Esophagus (tissue), 2 donors: ENCODE results near the gene NTSR1. TPM values are rescaled to one million over a fixed set of nuclear protein-coding genes. Genes with fewer than 3 reads are reported as not detected.

Experiments
- H3K27ac ChIP-seq, 2 donors: one replicate each; pipeline ENCODE4 v1.5.1; 2013; ENCODE audit warnings: low read depth in 2 of 2, mild to moderate bottlenecking in 2 of 2, inconsistent platforms in 1 of 2, low read length in 1 of 2, moderate library complexity in 1 of 2
- H3K27me3 ChIP-seq, 2 donors: one replicate each; pipeline ENCODE4 v1.6.1; 2013; ENCODE audit warnings: low read length in 2 of 2, control low read depth in 1 of 2, mild to moderate bottlenecking in 1 of 2; ENCODE audit not compliant: insufficient read depth in 2 of 2, control insufficient read depth in 1 of 2
- H3K36me3 ChIP-seq, 2 donors: one replicate each; pipeline ENCODE4 v1.6.1; 2013; ENCODE audit warnings: low read length in 1 of 2; ENCODE audit not compliant: control insufficient read depth in 2 of 2, insufficient read depth in 2 of 2
- H3K4me1 ChIP-seq, 2 donors: one replicate each; pipeline ENCODE4 v1.6.1; 2013; ENCODE audit warnings: low read length in 1 of 2; ENCODE audit not compliant: control insufficient read depth in 2 of 2, insufficient read depth in 2 of 2
- H3K4me3 ChIP-seq, 2 donors: one replicate each; pipeline ENCODE4 v1.5.1; 2013; ENCODE audit warnings: low read length in 2 of 2, mild to moderate bottlenecking in 2 of 2, low read depth in 1 of 2, moderate library complexity in 1 of 2
- H3K9me3 ChIP-seq, 2 donors: one replicate each; pipeline ENCODE4 v1.6.1; 2013; ENCODE audit warnings: mild to moderate bottlenecking in 2 of 2, low read depth in 1 of 2, low read length in 1 of 2, moderate library complexity in 1 of 2; ENCODE audit not compliant: control insufficient read depth in 2 of 2, insufficient read depth in 1 of 2
- WGBS, 2 donors: extraction: QIAGEN DNeasy Blood & Tissue Kit; methylation state at CpG; one replicate each; pipeline ENCODE4 v1.1.7; 2013; 5-methylcytosine and 5-hydroxymethylcytosine counted together
- polyA plus RNA-seq, 2 donors: library from polyadenylated mRNA; stranded (reverse); fragments of 200-250 nt; gene quantifications; one replicate each; pipeline ENCODE4 v1.2.3, GENCODE V29; 2013
- donor health status: healthy with polysubstance abuse.
- donor health status: Bipolar disorder and iron deficiency.

Gene NTSR1
- polyA plus RNA-seq, 2 donors: 0.02 TPM

DNA sequence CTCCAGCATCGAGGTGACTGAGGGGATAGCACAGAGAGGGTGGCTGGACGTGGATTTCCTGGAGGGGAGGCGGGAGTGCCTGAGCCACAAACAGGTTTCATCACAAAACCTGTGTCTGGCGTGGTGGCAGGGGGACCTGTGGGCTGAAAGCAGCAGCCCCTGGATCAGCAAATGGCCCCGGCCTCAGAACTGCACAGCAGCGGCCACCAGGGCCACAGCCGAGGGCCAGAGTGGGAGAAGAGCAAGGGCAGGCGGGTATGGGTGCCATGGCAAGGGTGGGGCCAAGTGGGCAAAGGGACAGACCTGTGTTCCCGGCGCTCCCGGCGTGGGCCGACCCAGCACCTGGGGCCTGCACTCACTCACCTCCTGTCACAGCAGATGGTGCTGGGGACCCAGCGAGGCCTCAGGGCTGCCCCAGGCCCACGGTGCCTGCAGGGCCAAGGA is 19.0 kb downstream of the NTSR1 start:
- WGBS, 2 donors: 63 to 80% methylated on average over 14 to 15 of the region's 15 CpGs
- Histone ChIP-seq H3K4me1 (no peaks in the 10 kb centered on the region), H3K9me3 (peaks cover 0 to 4% of the 10 kb centered on the region in 2 donors), H3K36me3 (no peaks in the 10 kb centered on the region), H3K27ac (no peak overlapping the region), H3K4me3 (no peak overlapping the region), H3K27me3 (peaks cover 0 to 5% of the 10 kb centered on the region in 2 donors)

DNA sequence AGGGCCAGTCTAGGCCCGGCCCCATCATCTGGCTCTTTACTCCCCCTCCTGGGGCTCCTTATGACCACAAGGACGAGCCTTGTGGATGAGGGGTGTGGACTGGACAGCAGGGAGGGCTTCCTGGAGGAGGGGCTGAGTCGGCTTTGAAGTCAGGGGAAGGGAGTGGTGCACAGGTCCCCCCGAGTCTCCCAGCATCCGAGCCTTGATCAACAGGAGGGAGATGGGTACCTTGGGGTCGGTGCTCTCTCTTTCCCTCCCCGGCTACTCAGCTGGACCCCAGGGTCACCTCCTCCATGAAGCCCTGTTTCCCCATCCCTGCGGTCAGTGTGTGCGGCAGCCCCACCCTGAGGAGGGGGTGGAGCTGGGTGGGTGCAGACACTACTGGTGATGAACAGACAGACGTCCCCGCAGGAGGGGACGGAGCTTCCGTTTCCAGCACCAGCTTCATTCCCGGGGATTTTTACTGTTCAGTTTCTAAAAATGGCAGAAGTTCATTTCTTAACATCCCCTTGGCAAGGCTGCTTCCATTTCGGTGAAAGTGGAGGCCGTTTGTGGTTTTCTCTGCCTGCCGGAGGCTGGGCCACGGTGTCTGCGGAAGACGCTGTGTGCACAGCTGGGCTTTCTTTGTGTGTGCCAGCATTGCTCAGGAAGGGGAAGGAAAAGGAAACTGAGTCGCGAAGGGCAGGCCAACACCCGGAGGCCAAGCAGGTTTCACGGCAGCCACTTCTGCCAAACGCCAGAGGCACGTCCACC is 19.6 kb downstream of the NTSR1 start:
- 56 to 58% methylated on average over 26 of the region's 26 CpGs for WGBS, 2 donors
- peaks cover 0 to 5% of the 10 kb centered on the region in 2 donors for H3K27me3 ChIP-seq

DNA sequence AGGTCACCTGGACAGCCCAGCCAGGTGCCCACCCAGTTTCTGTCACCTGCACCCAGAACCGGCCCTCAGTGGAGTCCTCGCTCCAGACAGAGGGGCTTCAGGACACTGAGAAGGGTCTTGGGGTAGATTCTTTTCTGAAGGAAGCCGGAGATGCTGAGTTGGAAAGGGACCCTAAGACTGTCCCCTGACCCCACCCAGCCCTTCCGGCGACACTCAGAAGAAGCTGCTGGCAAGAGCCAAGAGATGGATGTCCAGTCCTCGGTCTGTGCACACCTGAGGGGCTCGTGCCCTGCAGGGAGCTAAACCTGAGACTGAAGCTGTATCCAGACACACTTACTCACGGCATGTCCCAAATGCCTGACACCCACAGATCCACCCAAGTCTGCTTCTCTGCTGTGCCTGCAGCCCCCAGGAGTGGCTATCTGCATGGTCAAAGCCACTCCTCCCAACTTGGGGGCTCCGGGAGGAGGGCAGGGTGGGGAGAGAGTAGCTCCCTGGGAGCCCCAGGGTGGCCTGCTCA is 20.2 kb downstream of the NTSR1 start:
- peaks cover 0 to 4% of the 10 kb centered on the region in 2 donors for H3K9me3 ChIP-seq
- H3K36me3 ChIP-seq: no peaks in the 10 kb centered on the region
- H3K4me3 ChIP-seq: no peak overlapping the region
- 70 to 75% methylated on average over 9 of the region's 9 CpGs for WGBS, 2 donors
- H3K4me1 ChIP-seq: no peaks in the 10 kb centered on the region
- H3K27ac ChIP-seq: no peak overlapping the region
- H3K27me3 ChIP-seq: peaks cover 0 to 5% of the 10 kb centered on the region in 2 donors

More for the DNA sequence above, 19.6 kb downstream of the NTSR1 start:
- Histone ChIP-seq H3K36me3 (no peaks in the 10 kb centered on the region), H3K4me3 (no peak overlapping the region), H3K9me3 (peaks cover 0 to 4% of the 10 kb centered on the region in 2 donors), H3K27ac (no peak overlapping the region), H3K4me1 (no peaks in the 10 kb centered on the region)

DNA sequence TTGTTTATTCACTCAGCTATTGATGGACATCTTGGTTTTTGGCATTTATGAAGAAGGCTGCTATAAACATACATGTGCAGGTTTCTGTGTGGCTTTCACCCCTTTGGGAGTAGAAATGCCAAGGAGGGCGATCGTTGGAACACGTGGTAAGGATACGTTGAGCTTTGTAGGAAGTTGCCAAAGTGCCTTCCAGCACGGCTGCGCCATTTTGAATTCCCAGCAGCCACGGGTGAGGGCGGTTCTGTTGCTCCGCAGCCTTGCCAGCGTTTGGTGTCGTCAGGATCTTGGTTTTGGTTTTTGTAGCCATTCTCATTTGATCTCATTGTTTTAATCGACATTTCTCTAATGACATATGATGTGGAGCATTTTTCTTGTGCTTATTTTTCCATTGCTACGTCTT is 21.8 kb downstream of the NTSR1 start:
- no peaks in the 10 kb centered on the region for H3K36me3 ChIP-seq
- no peaks in the 10 kb centered on the region for H3K9me3 ChIP-seq
- peaks cover 0 to under 1% of the 10 kb centered on the region in 2 donors for H3K4me1 ChIP-seq
- WGBS, 2 donors: 91% methylated on average over 13 of the region's 13 CpGs
- H3K27me3 ChIP-seq: no peaks in the 10 kb centered on the region
- no peak overlapping the region for H3K27ac ChIP-seq
- H3K4me3 ChIP-seq: no peak overlapping the region

DNA sequence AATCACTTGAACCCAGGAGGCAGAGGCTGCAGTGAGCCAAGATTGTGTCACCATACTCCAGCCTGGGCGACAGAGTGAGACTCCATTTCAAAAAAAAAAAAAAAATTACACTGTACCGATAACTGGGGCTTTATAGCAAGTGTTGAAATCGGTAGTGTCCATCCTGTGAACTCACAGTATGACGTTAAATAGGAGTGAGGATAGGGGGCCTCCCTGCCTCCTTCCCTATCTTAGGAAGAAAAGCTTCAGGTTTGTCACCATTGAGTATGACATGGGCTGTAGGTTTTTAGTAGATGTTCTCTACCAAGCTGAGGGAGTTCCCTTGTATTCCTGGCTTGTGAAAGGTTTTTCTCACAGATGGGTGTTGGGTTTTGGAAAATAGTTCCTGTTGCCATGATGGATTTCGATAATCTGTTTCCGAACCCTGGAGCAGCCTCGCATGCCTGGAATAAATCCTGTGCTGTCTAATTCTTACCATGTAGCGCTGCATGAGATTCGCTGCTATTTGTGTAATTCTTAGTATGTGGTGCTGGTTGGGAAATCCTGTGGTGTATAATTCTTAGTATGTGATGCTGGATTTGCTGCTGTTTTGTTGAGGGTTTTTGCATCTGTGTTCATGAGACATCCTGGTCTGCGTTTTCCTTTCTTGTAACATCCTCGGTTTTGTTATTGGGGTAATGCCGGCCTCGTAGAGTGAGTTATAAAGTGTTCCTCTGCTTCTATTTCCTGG is 23.6 kb downstream of the NTSR1 start:
- H3K27me3 ChIP-seq: no peaks in the 10 kb centered on the region
- H3K27ac ChIP-seq: no peak overlapping the region
- peaks cover 0 to 3% of the 10 kb centered on the region in 2 donors for H3K4me1 ChIP-seq
- no peak overlapping the region for H3K4me3 ChIP-seq
- 84% methylated on average over 13 of the region's 13 CpGs for WGBS, 2 donors
- H3K9me3 ChIP-seq: no peaks in the 10 kb centered on the region
- no peaks in the 10 kb centered on the region for H3K36me3 ChIP-seq

DNA sequence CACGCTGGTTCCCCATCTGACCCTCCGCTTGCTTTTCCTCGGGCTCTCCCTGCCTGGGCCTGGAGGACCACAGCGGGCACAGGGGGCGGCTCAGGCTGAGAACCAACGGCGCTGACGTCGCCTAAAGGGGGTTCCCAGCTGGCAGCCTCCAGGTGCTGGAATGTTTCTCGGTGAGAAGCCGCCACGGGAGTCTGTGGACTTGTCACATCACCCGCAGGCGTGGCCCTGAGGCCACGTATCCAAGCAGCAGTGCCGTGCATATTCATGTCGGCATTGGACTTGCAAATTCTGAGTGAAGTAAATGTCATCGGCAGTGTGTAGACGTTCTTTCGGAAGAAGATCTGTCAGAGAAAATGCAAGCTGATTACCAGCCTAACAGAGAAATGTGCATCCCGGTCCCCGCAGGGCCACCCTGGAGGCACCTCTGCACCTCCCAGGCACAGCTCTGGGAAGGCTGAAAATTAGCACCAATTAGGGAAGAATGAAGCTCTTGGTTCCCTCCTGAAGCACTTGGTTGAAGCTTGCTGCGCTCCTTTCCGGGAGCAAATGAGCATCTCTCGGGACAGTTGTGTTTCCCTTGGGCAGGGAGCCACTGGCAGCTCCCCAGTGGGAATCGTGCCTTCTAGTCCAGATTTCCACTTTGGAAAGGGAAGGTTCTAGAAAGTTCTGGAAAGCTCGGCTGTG is 24.3 kb downstream of the NTSR1 start:
- H3K9me3 ChIP-seq: no peaks in the 10 kb centered on the region
- H3K36me3 ChIP-seq: no peaks in the 10 kb centered on the region
- no peak overlapping the region for H3K27ac ChIP-seq
- WGBS, 2 donors: 76 to 81% methylated on average over 27 of the region's 27 CpGs
- H3K4me1 ChIP-seq: peaks cover 0 to 3% of the 10 kb centered on the region in 2 donors
- no peaks in the 10 kb centered on the region for H3K27me3 ChIP-seq
- H3K4me3 ChIP-seq: no peak overlapping the region

DNA sequence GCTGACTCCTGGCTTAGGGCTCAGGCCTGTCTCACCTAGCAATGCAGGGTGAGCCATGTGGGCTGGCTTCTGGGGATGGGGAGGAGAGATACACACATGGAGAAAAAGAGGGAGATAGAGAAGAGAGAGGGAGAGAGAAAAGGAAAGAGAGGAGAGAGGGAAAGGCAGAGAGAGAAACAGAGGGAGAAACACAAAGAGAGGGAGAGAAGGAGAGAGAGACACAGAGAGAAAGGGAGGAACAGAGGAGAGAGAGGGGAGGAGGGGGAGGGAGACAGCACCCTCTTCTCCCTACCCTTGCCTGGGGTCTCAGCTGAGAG is 24.8 kb downstream of the NTSR1 start:
- peaks cover 0 to 3% of the 10 kb centered on the region in 2 donors for H3K4me1 ChIP-seq
- no peaks in the 10 kb centered on the region for H3K27me3 ChIP-seq
- no peaks in the 10 kb centered on the region for H3K9me3 ChIP-seq
- no peak overlapping the region for H3K4me3 ChIP-seq
- no peaks in the 10 kb centered on the region for H3K36me3 ChIP-seq
- H3K27ac ChIP-seq: no peak overlapping the region

DNA sequence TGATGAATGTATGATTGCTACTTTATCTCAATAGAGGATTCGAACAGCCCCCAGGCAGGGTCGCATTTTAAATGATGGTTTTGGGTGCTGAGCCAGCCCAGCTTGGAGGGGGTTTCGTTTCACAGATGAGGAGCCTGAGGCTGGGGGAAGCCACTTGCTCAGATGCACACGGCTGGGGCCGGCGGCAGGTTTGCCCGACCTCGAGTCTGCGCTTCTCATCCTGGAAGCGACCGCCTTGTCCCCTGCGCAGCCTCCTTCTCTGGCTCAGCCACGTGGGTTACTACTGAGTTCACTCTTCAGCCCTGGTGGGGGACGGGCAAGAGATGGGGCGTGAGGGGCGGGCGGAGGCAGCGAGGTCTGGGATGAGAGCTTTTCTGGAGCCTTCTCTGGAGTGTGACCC is 25.3 kb downstream of the NTSR1 start:
- 74 to 79% methylated on average over 18 of the region's 18 CpGs for WGBS, 2 donors
- H3K36me3 ChIP-seq: no peaks in the 10 kb centered on the region
- H3K27me3 ChIP-seq: no peaks in the 10 kb centered on the region

DNA sequence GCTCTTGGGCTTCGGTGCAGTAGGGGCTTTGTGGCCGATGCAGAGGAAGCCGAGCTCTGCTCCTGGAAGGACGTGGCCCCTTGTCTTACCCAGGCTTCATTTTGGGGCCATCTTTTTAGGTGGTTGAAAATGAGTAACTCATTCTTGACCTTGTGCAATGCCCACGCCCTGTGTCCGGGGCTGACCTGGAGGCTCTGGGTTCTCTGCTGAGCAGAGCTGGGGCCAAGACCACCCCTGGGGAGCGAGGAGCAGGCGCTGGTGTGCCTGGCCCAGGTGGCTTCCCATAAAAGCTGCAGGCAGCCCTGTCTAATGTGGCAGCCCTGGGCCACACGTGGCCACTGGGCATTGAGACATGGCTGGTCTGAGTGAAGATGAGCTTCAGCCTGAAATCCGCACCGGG is 25.7 kb downstream of the NTSR1 start:
- Histone ChIP-seq H3K36me3 (no peaks in the 10 kb centered on the region), H3K4me1 (peaks cover 3% of the 10 kb centered on the region in 2 donors), H3K9me3 (no peaks in the 10 kb centered on the region), H3K27ac (no peak overlapping the region), H3K27me3 (no peaks in the 10 kb centered on the region), H3K4me3 (no peak overlapping the region)
- 76 to 88% methylated on average over 11 of the region's 11 CpGs for WGBS, 2 donors

More for the DNA sequence above, 25.3 kb downstream of the NTSR1 start:
- Histone ChIP-seq H3K27ac (no peak overlapping the region), H3K9me3 (no peaks in the 10 kb centered on the region), H3K4me1 (peaks cover 0 to 3% of the 10 kb centered on the region in 2 donors), H3K4me3 (no peak overlapping the region)
